Nephron progenitor cell (in vitro differentiated cells): ENCODE measurements around the gene ERP44.
A peak's percentile ranks its signal among the peaks of the same experiment; 100 is the strongest.

Experiments used
- DNase-seq: peaks from one replicate; pipeline ENCODE4 v3.0.0; 2021
- H3K27ac Mint-ChIP-seq: 2 replicates; pipeline ENCODE4 v1.8.0; 2021; ENCODE audit warnings: mild to moderate bottlenecking, moderate library complexity, mixed read lengths
- H3K27me3 Mint-ChIP-seq: 2 replicates; pipeline ENCODE4 v1.8.0; 2021; ENCODE audit warnings: mild to moderate bottlenecking, low read depth, mixed read lengths; ENCODE audit not compliant: poor library complexity
- H3K36me3 Mint-ChIP-seq: 2 replicates; pipeline ENCODE4 v1.8.0; 2021; ENCODE audit warnings: low read depth, mixed read lengths
- H3K4me1 Mint-ChIP-seq: 2 replicates; pipeline ENCODE4 v1.8.0; 2021; ENCODE audit warnings: mixed read lengths
- H3K4me3 Mint-ChIP-seq: 2 replicates; pipeline ENCODE4 v1.8.0; 2021; ENCODE audit warnings: mild to moderate bottlenecking, moderate library complexity, mixed read lengths
- H3K9me3 Mint-ChIP-seq: 2 replicates; pipeline ENCODE4 v1.8.0; 2021; ENCODE audit warnings: mild to moderate bottlenecking, moderate library complexity, mixed read lengths
- CTCF ChIP-seq: fragments of 200-600 bp; sonication (generic); IDR thresholded peaks from 2 replicates; pipeline ENCODE4 v1.5.0; 2021; ENCODE audit warnings: antibody characterized with exemption

The ERP44 gene

DNA sequence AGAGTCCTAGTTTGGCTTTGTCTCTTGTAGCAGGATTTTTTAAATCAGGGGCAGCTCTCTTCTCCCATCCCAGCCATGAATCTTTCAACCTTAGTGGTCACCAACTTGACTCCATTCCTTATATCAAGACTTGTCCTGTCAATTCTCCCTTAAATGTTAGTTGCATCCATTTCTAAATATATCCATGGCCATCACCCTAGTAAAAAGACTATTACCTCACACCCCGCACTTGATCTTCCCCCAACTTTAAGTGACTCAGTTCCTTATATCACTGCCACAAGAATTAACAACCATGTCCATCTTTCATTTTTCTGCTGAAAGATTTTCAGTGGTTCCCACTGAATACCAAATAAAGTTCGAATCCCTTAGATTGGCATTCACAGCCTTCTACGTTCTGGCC, 125.3 kb downstream of the ERP44 start:
- Mint-ChIP-seq H3K9me3 (no peaks in the 10 kb centered on the region), H3K4me3 (no peak overlapping the region), H3K27me3 (no peaks in the 10 kb centered on the region), H3K27ac (no peak overlapping the region), H3K4me1 (peaks cover 5% of the 10 kb centered on the region), H3K36me3 (peaks cover 5% of the 10 kb centered on the region)
- TF ChIP-seq CTCF = no peak
- DNase-seq = no peak

DNA sequence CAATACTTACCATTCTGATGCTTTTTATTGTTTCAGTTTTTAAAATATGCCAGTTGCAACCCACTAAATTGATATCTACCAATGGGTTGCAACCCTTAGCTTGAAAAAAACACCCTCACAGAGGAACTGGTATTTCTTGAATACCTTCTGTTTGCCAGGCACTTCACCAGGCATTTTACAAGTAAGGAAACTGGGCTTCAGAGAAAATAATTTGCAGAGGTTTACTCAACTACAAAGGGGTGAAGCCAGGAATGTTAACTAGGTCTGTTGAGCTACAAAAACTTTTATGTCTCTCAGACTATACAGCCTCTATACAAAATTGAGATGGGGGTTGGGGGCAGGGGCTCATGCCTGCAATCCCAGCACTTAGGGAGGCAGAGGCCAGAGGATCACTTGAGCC, 127.4 kb downstream of the ERP44 start:
- Mint-ChIP-seq H3K4me1 (no peaks in the 10 kb centered on the region), H3K27ac (no peak overlapping the region), H3K9me3 (no peaks in the 10 kb centered on the region), H3K36me3 (peaks cover 13% of the 10 kb centered on the region), H3K4me3 (no peak overlapping the region), H3K27me3 (no peaks in the 10 kb centered on the region)
- no peak for TF ChIP-seq CTCF
- no peak for DNase-seq

- DNase-seq = no peak
- Mint-ChIP-seq H3K36me3 (peaks cover 13% of the 10 kb centered on the region), H3K4me1 (no peaks in the 10 kb centered on the region), H3K27ac (no peak overlapping the region), H3K4me3 (no peak overlapping the region), H3K9me3 (no peaks in the 10 kb centered on the region), H3K27me3 (no peaks in the 10 kb centered on the region)
- no peak for TF ChIP-seq CTCF
Measured at GRCh38 chr9:99970481-99970880, 128.3 kb downstream of the ERP44 start.

DNA sequence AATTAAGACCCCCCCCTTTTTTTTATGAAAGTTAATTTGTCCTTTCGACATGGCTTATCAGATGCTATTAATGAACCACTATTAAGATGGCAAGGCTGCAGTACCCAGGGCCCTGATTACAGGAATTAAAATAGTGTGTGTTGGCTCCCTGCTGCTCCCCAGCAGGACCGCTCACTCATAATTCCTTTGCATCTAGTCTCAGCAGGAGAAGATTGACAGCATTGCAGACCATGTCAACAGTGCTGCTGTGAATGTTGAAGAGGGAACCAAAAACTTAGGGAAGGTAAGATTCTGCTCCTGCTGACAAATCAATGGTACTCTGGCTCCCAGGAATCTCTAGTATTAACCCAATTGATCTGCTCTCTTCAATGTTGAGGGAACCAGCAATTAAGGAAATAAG, 131.3 kb downstream of the ERP44 start:
- TF ChIP-seq CTCF = no peak
- no peak overlapping the region for H3K4me3 Mint-ChIP-seq
- H3K9me3 Mint-ChIP-seq = no peaks in the 10 kb centered on the region
- no peak for DNase-seq
- H3K27me3 Mint-ChIP-seq = no peaks in the 10 kb centered on the region
- peak overlapping the region; percentile 9 for H3K27ac Mint-ChIP-seq
- H3K36me3 Mint-ChIP-seq = peaks cover 13% of the 10 kb centered on the region
- no peaks in the 10 kb centered on the region for H3K4me1 Mint-ChIP-seq

- no peak for TF ChIP-seq CTCF
- Mint-ChIP-seq H3K36me3 (peaks cover 13% of the 10 kb centered on the region), H3K27me3 (no peaks in the 10 kb centered on the region), H3K27ac (no peak overlapping the region), H3K4me1 (no peaks in the 10 kb centered on the region), H3K4me3 (no peak overlapping the region), H3K9me3 (no peaks in the 10 kb centered on the region)
- DNase-seq = no peak
Measured at GRCh38 chr9:99966716-99967115, 132.1 kb downstream of the ERP44 start.

DNA sequence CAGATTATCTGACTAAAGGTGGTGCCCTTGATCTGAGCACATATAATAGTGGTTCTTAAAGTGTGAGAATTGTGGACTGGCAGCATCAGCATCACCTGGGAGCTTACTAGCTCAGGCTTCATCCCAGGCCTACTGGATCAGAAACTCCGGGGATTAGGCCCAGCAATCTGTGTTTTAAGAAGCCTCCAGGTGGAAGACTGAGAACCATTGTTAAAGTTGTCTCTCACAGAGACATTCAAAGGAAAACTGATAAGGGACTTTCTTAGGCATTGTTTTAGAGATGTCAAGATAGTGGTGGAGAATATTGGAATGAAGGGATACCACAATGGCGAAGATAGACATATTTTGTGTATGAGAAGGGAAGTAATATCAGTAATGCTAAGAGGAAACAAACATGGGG, 132.8 kb downstream of the ERP44 start:
- no peak for TF ChIP-seq CTCF
- Mint-ChIP-seq H3K9me3 (no peaks in the 10 kb centered on the region), H3K27ac (no peak overlapping the region), H3K4me3 (no peak overlapping the region), H3K4me1 (no peaks in the 10 kb centered on the region), H3K36me3 (peaks cover 13% of the 10 kb centered on the region), H3K27me3 (no peaks in the 10 kb centered on the region)
- DNase-seq = no peak
